Neural cell (in vitro differentiated cells): ENCODE results near the gene RIMS4. TPM values are rescaled to one million over a fixed set of nuclear protein-coding genes. Genes with fewer than 3 reads are reported as not detected.

Experiments used
- H2AFZ ChIP-seq: fragments of 200-600, 300-800 bp; sonication (generic), shearing (Covaris generic); 2 replicates; pipeline ENCODE4 v1.6.0; 2014; ENCODE audit warnings: low read depth, mild to moderate bottlenecking, antibody characterized with exemption, low read length, moderate library complexity
- H3F3A ChIP-seq: fragments of 200-600 bp; shearing (Covaris generic); 2 replicates; pipeline ENCODE4 v1.6.1; 2016; ENCODE audit warnings: mild to moderate bottlenecking, moderate library complexity, mixed read lengths, antibody characterized with exemption, low read length; ENCODE audit not compliant: insufficient read depth, poor library complexity, severe bottlenecking
- H3K27ac ChIP-seq: fragments of 200-600, 300-800 bp; sonication (generic), shearing (Covaris generic); 2 replicates; pipeline ENCODE4 v1.5.1; 2014; ENCODE audit warnings: mild to moderate bottlenecking, low read length, moderate library complexity
- H3K27me3 ChIP-seq: fragments of 300-800, 200-600 bp; sonication (generic), shearing (Covaris generic); 2 replicates; pipeline ENCODE4 v1.6.0; 2014; ENCODE audit warnings: mild to moderate bottlenecking, low read depth, low read length, moderate library complexity; ENCODE audit not compliant: insufficient read depth
- H3K36me3 ChIP-seq: fragments of 300-800, 200-600 bp; sonication (generic), shearing (Covaris generic); 2 replicates; pipeline ENCODE4 v1.5.1; 2014; ENCODE audit warnings: mild to moderate bottlenecking, antibody characterized with exemption, low read length, moderate library complexity; ENCODE audit not compliant: insufficient read depth
- H3K4me2 ChIP-seq: fragments of 300-800, 200-600 bp; sonication (generic), shearing (Covaris generic); 2 replicates; pipeline ENCODE4 v1.6.0; 2014; ENCODE audit warnings: mild to moderate bottlenecking, low read length
- H3K4me3 ChIP-seq: fragments of 300-800, 200-600 bp; sonication (generic), shearing (Covaris generic); 2 replicates; pipeline ENCODE4 v1.5.1; 2014; ENCODE audit warnings: mild to moderate bottlenecking, low read length, moderate library complexity
- H3K79me2 ChIP-seq: fragments of 200-600 bp; shearing (Covaris generic); replicated peaks from 2 replicates; pipeline ENCODE4 v1.6.0; 2014; ENCODE audit warnings: mild to moderate bottlenecking, low read length, moderate library complexity; ENCODE audit not compliant: insufficient read depth
- H3K9ac ChIP-seq: fragments of 300-800, 200-600 bp; sonication (generic), shearing (Covaris generic); 2 replicates; pipeline ENCODE4 v1.6.1; 2016; ENCODE audit warnings: mild to moderate bottlenecking, low read length, mixed read lengths
- H3K9me2 ChIP-seq: fragments of 200-600 bp; shearing (Covaris generic); 2 replicates; pipeline ENCODE4 v1.6.1; 2016; ENCODE audit warnings: mild to moderate bottlenecking, low read length, mixed read lengths; ENCODE audit not compliant: insufficient read depth
- H3K9me3 ChIP-seq: fragments of 200-600, 300-800 bp; sonication (generic), shearing (Covaris generic); 2 replicates; pipeline ENCODE4 v1.6.1; 2016; ENCODE audit warnings: mild to moderate bottlenecking, mixed run types, low read length, moderate library complexity, mixed read lengths
- H4K20me1 ChIP-seq: fragments of 200-600 bp; shearing (Covaris generic); 2 replicates; pipeline ENCODE4 v1.6.1; 2016; ENCODE audit warnings: mild to moderate bottlenecking, mixed run types; ENCODE audit not compliant: insufficient read depth
- CTCF ChIP-seq: fragments of 450-650 bp; IDR thresholded peaks from 2 replicates; pipeline ENCODE4 v1.5.1; 2014; ENCODE audit warnings: antibody characterized with exemption, mild to moderate bottlenecking, moderate library complexity; ENCODE audit not compliant: poor library complexity, severe bottlenecking
- EP300 ChIP-seq: fragments of 450-650 bp; conservative IDR thresholded peaks from 2 replicates; pipeline ENCODE4 v1.6.1; 2014; ENCODE audit warnings: antibody characterized with exemption, mild to moderate bottlenecking, moderate library complexity; ENCODE audit not compliant: poor library complexity, severe bottlenecking
- EZH2 ChIP-seq: fragments of 200-600, 300-800 bp; shearing (Covaris generic), sonication (generic); IDR thresholded peaks from 2 replicates; pipeline ENCODE4 v1.6.1; 2014; ENCODE audit warnings: antibody characterized with exemption, low read length, borderline replicate concordance, mild to moderate bottlenecking; ENCODE audit not compliant: insufficient read depth, poor library complexity, severe bottlenecking
- MXI1 ChIP-seq: fragments of 450-650 bp; conservative IDR thresholded peaks from 2 replicates; pipeline ENCODE4 v1.6.1; 2014; ENCODE audit warnings: antibody characterized with exemption, mild to moderate bottlenecking; ENCODE audit not compliant: poor library complexity, severe bottlenecking
- POLR2AphosphoS5 ChIP-seq: IDR thresholded peaks from 2 replicates; pipeline ENCODE4 v1.6.1; 2012
- SMC3 ChIP-seq: fragments of 450-650 bp; conservative IDR thresholded peaks from 2 replicates; pipeline ENCODE4 v1.6.1; 2014; ENCODE audit warnings: antibody characterized with exemption, mild to moderate bottlenecking, moderate library complexity; ENCODE audit not compliant: poor library complexity
- TAF1 ChIP-seq: IDR thresholded peaks from 2 replicates; pipeline ENCODE4 v1.6.1; 2012; ENCODE audit warnings: low read depth
- polyA plus RNA-seq: library from polyadenylated mRNA; depleted of rRNA; stranded (reverse); fragments of >200 nt; gene quantifications from 2 replicates; pipeline ENCODE4 v1.2.3, GENCODE V29; 2014
- TF ChIP-seq, protein P1 (sequence below): IDR thresholded peaks from 2 replicates; pipeline ENCODE4 v1.6.1; 2012; ENCODE audit warnings: borderline replicate concordance

RIMS4 gene
- polyA plus RNA-seq, 1 donor from 2014 or later: 40.6 TPM

GRCh38 chr20:44756956-44757355 is 53.4 kb downstream of the RIMS4 start:
- Histone ChIP-seq H3K9me2 (no peaks in the 10 kb centered on the region), H3K36me3 (no peaks in the 10 kb centered on the region)
- no peak for TF ChIP-seq TAF1
- no peak for TF ChIP-seq EZH2
- TF ChIP-seq POLR2AphosphoS5: no peak

GRCh38 chr20:44756011-44756688 is 54.2 kb downstream of the RIMS4 start:
- Histone ChIP-seq H4K20me1 (no peaks in the 10 kb centered on the region), H3K36me3 (no peaks in the 10 kb centered on the region), H3K79me2 (no peaks in the 10 kb centered on the region), H3F3A (no peaks in the 10 kb centered on the region), H3K27me3 (no peaks in the 10 kb centered on the region), H3K9me2 (no peaks in the 10 kb centered on the region), H3K9me3 (no peaks in the 10 kb centered on the region), H3K27ac (no peak overlapping the region), H2AFZ (no peak overlapping the region), H3K9ac (no peak overlapping the region), H3K4me3 (no peak overlapping the region), H3K4me2 (no peak overlapping the region)
- TF ChIP-seq TAF1: no peak
- TF ChIP-seq, protein P1, sequence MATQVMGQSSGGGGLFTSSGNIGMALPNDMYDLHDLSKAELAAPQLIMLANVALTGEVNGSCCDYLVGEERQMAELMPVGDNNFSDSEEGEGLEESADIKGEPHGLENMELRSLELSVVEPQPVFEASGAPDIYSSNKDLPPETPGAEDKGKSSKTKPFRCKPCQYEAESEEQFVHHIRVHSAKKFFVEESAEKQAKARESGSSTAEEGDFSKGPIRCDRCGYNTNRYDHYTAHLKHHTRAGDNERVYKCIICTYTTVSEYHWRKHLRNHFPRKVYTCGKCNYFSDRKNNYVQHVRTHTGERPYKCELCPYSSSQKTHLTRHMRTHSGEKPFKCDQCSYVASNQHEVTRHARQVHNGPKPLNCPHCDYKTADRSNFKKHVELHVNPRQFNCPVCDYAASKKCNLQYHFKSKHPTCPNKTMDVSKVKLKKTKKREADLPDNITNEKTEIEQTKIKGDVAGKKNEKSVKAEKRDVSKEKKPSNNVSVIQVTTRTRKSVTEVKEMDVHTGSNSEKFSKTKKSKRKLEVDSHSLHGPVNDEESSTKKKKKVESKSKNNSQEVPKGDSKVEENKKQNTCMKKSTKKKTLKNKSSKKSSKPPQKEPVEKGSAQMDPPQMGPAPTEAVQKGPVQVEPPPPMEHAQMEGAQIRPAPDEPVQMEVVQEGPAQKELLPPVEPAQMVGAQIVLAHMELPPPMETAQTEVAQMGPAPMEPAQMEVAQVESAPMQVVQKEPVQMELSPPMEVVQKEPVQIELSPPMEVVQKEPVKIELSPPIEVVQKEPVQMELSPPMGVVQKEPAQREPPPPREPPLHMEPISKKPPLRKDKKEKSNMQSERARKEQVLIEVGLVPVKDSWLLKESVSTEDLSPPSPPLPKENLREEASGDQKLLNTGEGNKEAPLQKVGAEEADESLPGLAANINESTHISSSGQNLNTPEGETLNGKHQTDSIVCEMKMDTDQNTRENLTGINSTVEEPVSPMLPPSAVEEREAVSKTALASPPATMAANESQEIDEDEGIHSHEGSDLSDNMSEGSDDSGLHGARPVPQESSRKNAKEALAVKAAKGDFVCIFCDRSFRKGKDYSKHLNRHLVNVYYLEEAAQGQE: no peak
- no peak for TF ChIP-seq EZH2
- TF ChIP-seq EP300: no peak
- no peak for TF ChIP-seq POLR2AphosphoS5
- TF ChIP-seq SMC3: no peak
- TF ChIP-seq MXI1: no peak
- no peak for TF ChIP-seq CTCF

More at GRCh38 chr20:44756956-44757355, 53.4 kb downstream of the RIMS4 start:
- no peaks in the 10 kb centered on the region for H3K9me3 ChIP-seq
- no peak overlapping the region for H3K4me3 ChIP-seq
- no peaks in the 10 kb centered on the region for H4K20me1 ChIP-seq
- H3F3A ChIP-seq: no peaks in the 10 kb centered on the region
- no peaks in the 10 kb centered on the region for H3K27me3 ChIP-seq
- no peak overlapping the region for H3K4me2 ChIP-seq
- no peak overlapping the region for H2AFZ ChIP-seq
- no peaks in the 10 kb centered on the region for H3K79me2 ChIP-seq
- no peak overlapping the region for H3K9ac ChIP-seq
- H3K27ac ChIP-seq: no peak overlapping the region
